Peyer's patch (tissue), 4 donors: ENCODE measurements around the gene MOB1B.

ENCODE experiments used
- CTCF ChIP-seq, 6 experiments: fragments of 450-650 bp in 4 of 6; fragments of 200-600 bp in 2 of 6; sonication (generic) in 1 of 6; IDR thresholded peaks; one replicate each; pipeline ENCODE4 v1.5.1; 2017 to 2019; ENCODE audit warnings: antibody characterized with exemption in 6 of 6, mild to moderate bottlenecking in 3 of 6, moderate library complexity in 1 of 6
- POLR2A ChIP-seq, 2 donors: fragments of 450-650 bp; IDR thresholded peaks; one replicate each; pipeline ENCODE4 v1.5.1; 2017; ENCODE audit warnings: antibody characterized with exemption in 2 of 2, mild to moderate bottlenecking in 2 of 2, moderate library complexity in 2 of 2

- TF ChIP-seq CTCF (IDR thresholded peaks at IDR 0.05), result no peak
- no peak for TF ChIP-seq POLR2A (IDR thresholded peaks at IDR 0.05)
Observed at GRCh38 chr4:70979445-70980008, 77.4 kb downstream of the MOB1B start.
